ENCODE measurements around the gene UPK3A.

UPK3A gene

DNA sequence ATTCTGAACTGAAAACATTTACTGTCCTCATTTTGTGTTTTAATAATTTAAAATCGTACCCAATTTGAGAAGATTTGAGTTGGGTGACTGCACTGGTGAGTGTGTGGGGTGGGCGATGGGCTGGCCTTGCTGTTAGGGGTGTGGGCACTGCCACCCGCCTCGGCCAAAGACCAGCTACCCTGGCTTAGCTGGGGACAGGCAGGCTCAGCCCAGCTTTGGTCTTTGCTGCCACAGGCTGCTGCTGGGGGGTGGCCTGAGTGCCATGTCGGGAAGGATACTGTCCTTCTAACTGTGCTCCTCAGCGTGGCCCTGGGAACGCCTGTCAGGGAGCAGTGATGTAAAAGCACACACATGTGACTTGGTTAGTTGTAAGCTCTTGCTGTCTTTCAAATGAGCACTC lies 47.3 kb downstream of the UPK3A start:
- TF ChIP-seq, protein P1, sequence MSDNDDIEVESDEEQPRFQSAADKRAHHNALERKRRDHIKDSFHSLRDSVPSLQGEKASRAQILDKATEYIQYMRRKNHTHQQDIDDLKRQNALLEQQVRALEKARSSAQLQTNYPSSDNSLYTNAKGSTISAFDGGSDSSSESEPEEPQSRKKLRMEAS (IDR thresholded peaks at IDR 0.05; ENCODE audit: low read depth, low read length) = no peak
- no peak for TF ChIP-seq MYC (IDR thresholded peaks at IDR 0.05; ENCODE audit: low read depth, low read length)
- TF ChIP-seq, protein P2, sequence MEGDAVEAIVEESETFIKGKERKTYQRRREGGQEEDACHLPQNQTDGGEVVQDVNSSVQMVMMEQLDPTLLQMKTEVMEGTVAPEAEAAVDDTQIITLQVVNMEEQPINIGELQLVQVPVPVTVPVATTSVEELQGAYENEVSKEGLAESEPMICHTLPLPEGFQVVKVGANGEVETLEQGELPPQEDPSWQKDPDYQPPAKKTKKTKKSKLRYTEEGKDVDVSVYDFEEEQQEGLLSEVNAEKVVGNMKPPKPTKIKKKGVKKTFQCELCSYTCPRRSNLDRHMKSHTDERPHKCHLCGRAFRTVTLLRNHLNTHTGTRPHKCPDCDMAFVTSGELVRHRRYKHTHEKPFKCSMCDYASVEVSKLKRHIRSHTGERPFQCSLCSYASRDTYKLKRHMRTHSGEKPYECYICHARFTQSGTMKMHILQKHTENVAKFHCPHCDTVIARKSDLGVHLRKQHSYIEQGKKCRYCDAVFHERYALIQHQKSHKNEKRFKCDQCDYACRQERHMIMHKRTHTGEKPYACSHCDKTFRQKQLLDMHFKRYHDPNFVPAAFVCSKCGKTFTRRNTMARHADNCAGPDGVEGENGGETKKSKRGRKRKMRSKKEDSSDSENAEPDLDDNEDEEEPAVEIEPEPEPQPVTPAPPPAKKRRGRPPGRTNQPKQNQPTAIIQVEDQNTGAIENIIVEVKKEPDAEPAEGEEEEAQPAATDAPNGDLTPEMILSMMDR (IDR thresholded peaks at IDR 0.05; ENCODE audit: low read depth, low read length) = no peak
- TF ChIP-seq POLR2A (IDR thresholded peaks at IDR 0.05; ENCODE audit: extremely low read depth, insufficient read length) = no peak
- DNase-seq (ENCODE audit: low read depth) = no peak
- no peak overlapping the region for H3K4me3 ChIP-seq (ENCODE audit: low read depth, low read length)

DNA sequence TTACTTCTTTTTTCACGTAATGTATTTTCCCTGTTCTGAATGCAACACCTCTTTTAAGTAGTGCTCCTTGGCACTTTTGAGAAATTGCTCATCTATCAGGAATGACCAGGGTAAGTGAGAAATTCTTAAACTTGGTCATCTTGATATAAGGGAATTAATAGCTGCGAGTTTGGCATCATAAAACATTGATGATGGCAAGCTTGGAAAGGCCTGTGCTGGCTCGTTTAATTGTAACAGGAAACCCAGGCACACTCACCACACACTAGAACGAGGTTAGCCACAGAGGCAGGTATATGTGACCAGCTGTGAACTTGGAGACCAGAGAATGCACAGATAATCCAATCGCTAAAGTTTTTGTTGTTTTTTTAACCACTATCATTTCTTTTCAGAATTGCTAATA lies 49.3 kb downstream of the UPK3A start:
- TF ChIP-seq, protein P2 (IDR thresholded peaks at IDR 0.05; ENCODE audit: low read depth, low read length) = no peak
- no peak for TF ChIP-seq POLR2A (IDR thresholded peaks at IDR 0.05; ENCODE audit: extremely low read depth, insufficient read length)
- TF ChIP-seq MYC (IDR thresholded peaks at IDR 0.05; ENCODE audit: low read depth, low read length) = no peak
- TF ChIP-seq, protein P1 (IDR thresholded peaks at IDR 0.05; ENCODE audit: low read depth, low read length) = no peak
- no peak overlapping the region for H3K4me3 ChIP-seq (ENCODE audit: low read depth, low read length)
- DNase-seq (ENCODE audit: low read depth) = no peak

DNA sequence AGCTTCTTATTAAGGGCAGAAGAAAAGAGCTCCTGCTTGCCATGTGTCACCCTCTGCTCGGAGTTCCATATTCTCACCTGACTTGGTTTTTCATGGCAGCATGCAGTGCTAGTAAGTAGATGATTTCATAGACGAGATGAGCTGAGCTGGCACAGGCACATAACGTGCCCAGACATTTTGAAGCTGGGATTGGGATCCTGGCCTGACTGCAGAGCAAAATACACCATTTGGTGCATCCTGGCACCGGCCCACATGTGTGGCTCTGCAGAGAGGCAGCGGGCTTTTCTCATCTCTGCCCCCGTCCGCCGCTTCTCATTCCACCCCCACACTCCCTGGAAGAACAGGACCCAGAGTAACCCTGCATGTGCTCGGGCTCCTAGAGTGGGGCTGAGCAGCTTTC lies 49.8 kb downstream of the UPK3A start:
- TF ChIP-seq MYC (IDR thresholded peaks at IDR 0.05; ENCODE audit: low read depth, low read length) (no peak), POLR2A (IDR thresholded peaks at IDR 0.05; ENCODE audit: extremely low read depth, insufficient read length) (no peak)
- TF ChIP-seq, protein P1 (IDR thresholded peaks at IDR 0.05; ENCODE audit: low read depth, low read length) = no peak
- TF ChIP-seq, protein P2 (IDR thresholded peaks at IDR 0.05; ENCODE audit: low read depth, low read length) = no peak
- no peak overlapping the region for H3K4me3 ChIP-seq (ENCODE audit: low read depth, low read length)
- DNase-seq (ENCODE audit: low read depth) = no peak

DNA sequence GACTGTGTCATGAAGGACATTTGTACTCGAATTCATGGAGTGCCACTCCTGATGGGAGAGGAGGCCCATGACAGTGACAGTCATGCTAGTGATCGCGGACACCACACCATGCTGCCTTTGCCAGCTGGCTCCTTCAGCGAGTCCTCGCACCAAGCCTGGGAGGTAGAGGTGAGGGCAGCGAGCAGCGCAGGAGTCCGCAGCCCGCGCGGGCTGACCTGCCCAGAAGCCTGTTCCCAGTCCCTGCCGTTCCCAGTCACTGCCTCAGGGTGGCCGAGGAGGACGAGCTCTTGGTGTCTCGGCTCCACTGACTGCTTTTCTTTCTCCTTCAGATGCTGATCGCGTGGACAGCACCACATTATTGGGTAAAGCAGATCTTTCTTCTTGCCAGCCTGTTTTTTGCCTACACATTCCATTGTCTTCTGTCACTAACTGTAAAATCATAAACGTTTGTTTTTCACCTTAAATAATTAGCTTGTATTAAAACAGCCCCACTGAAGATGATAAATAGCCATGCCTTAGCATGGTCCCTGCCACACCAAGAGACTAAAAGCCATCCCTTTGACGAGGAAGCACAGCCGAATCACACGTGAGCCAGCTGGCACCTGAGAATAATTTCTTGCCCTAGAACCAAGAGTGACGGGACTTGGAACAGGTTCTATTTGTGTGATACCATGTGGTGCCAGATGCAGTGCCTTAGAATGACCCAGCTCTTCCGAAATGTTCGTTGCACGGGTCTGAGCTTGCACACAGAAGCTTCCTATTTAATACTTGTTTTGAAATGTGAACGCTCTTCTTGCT lies 50.5 kb downstream of the UPK3A start:
- TF ChIP-seq, protein P1 (IDR thresholded peaks at IDR 0.05; ENCODE audit: low read depth, low read length) = no peak
- TF ChIP-seq POLR2A (IDR thresholded peaks at IDR 0.05; ENCODE audit: extremely low read depth, insufficient read length) (no peak), MYC (IDR thresholded peaks at IDR 0.05; ENCODE audit: low read depth, low read length) (no peak)
- TF ChIP-seq, protein P2 (IDR thresholded peaks at IDR 0.05; ENCODE audit: low read depth, low read length) = no peak
- no peak for DNase-seq (ENCODE audit: low read depth)
- no peak overlapping the region for H3K4me3 ChIP-seq (ENCODE audit: low read depth, low read length)

DNA sequence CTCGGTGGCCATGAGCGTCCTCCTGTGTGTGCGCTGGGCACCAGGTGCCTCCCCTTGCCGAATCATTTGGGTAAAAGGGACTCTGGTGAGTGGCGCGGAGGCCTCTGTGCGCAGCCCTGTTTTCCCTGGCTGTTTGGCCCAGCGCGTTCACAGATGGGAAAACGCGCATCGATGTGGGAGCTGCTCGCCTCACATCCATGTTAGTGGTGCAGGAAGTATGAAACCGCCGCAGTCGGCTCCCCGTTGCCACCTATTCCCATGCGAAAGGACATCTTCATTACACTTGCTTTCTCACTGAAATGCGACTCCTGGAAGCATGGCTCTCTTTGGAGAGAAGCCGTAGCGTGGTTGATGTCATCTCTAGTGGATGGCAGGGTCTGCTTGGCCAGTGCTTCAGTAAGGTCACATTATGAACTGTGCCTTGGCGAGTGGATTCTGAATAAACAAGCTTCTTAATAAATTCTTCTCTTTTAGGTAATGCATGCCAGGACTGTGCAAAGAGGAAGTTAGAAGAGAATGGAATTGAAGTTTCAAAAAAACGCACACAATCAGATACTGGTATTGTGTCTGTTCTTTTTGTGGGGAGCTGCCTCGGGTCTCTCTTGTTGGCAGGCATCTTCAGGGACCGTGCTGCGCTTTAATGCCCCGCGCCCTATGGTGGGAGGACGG lies 51.2 kb downstream of the UPK3A start:
- TF ChIP-seq, protein P1 (IDR thresholded peaks at IDR 0.05; ENCODE audit: low read depth, low read length) = no peak
- TF ChIP-seq POLR2A (IDR thresholded peaks at IDR 0.05; ENCODE audit: extremely low read depth, insufficient read length) (no peak), MYC (IDR thresholded peaks at IDR 0.05; ENCODE audit: low read depth, low read length) (no peak)
- TF ChIP-seq, protein P2 (IDR thresholded peaks at IDR 0.05; ENCODE audit: low read depth, low read length) = no peak
- H3K4me3 ChIP-seq (ENCODE audit: low read depth, low read length) = no peak overlapping the region
- no peak for DNase-seq (ENCODE audit: low read depth)

Measured in NB4 (cell line).